Retinal pigment epithelial cell (primary cell): Measurements from ENCODE around the gene PAFAH1B1.

Experiments used
- DNase-seq: peaks from one replicate; pipeline ENCODE4 v3.0.0-alpha.2; 2010; ENCODE audit warnings: low read depth
- H3K4me3 ChIP-seq: 2 replicates; pipeline ENCODE4 v1.5.1; 2011; ENCODE audit warnings: mild to moderate bottlenecking, low read length, control low read depth, moderate library complexity
- TF ChIP-seq, protein P1 (sequence below): conservative IDR thresholded peaks from 2 replicates; pipeline ENCODE4 v1.5.1; 2011; ENCODE audit warnings: low read depth, low read length, control low read depth, inconsistent platforms

PAFAH1B1 gene

GRCh38 chr17:2713881-2714280, 120.4 kb downstream of the PAFAH1B1 start:
- TF ChIP-seq, protein P1, sequence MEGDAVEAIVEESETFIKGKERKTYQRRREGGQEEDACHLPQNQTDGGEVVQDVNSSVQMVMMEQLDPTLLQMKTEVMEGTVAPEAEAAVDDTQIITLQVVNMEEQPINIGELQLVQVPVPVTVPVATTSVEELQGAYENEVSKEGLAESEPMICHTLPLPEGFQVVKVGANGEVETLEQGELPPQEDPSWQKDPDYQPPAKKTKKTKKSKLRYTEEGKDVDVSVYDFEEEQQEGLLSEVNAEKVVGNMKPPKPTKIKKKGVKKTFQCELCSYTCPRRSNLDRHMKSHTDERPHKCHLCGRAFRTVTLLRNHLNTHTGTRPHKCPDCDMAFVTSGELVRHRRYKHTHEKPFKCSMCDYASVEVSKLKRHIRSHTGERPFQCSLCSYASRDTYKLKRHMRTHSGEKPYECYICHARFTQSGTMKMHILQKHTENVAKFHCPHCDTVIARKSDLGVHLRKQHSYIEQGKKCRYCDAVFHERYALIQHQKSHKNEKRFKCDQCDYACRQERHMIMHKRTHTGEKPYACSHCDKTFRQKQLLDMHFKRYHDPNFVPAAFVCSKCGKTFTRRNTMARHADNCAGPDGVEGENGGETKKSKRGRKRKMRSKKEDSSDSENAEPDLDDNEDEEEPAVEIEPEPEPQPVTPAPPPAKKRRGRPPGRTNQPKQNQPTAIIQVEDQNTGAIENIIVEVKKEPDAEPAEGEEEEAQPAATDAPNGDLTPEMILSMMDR: no peak
- no peak overlapping the region for H3K4me3 ChIP-seq
- DNase-seq: no peak

- TF ChIP-seq, protein P1: no peak
- DNase-seq: no peak
- H3K4me3 ChIP-seq: no peak overlapping the region
Observed at GRCh38 chr17:2716649-2717048, 123.2 kb downstream of the PAFAH1B1 start.

DNA sequence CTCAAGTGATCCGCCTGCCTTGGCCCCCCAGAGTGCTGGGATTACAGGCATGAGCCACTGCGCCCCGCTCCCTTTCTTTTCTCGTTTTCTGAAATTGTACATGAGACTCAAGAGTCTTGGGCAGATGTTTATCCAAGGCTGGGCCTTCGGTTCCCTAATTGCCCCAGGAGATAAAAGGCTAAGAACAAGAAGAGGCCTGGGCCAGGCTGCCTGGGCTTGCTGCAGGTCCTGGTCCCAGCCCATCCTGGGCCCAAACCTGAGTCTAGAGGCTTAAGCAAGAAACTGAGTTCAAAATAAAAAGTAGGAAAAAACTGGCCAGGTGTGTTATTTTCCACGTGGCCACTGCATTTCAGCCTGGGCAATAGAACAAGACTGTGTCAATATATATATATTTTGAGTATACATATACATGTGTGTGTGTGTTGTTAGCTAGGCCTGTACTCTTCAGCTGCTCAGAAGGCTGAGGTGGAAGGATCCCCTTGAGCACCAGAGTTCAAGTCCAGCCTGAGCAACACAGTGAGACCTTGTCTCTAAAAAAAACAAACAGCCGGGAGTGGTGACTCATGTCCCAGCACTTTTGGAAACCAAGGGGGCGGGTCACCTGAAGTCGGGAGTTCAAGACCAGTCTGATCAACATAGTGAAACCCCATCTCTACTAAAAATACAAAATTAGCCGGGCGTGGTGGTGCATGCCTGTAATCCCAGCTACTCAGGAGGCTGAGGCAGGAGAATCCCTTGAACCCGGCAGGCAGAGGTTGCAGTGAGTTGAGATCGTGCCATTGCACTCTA, 124.9 kb downstream of the PAFAH1B1 start:
- no peak for DNase-seq
- TF ChIP-seq, protein P1: no peak

DNA sequence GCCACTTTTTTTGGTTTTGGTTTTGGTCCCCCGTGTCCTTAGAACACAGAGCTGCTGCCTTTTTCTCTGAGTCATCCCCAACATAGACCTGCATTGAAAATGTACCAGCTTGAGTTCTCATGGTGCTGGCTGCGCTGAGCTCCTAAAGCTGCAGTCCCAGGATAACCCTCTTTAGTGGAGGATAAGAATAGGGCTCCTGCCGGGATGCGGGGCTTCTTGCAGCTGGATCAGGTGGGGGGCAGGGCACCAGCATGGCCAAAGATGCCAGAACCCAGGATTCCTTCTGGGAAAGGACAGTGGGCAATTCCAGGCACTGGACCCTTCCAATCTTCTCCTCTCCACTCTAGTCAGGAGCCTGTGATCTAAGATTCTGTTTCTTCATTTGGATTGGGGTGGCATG, 126.4 kb downstream of the PAFAH1B1 start:
- no peak overlapping the region for H3K4me3 ChIP-seq
- TF ChIP-seq, protein P1: no peak
- no peak for DNase-seq

More for the DNA sequence above, 124.9 kb downstream of the PAFAH1B1 start:
- no peak overlapping the region for H3K4me3 ChIP-seq

- no peak for DNase-seq
- TF ChIP-seq, protein P1: no peak
- H3K4me3 ChIP-seq: no peak overlapping the region
Observed at GRCh38 chr17:2721603-2722002, 128.1 kb downstream of the PAFAH1B1 start.

DNA sequence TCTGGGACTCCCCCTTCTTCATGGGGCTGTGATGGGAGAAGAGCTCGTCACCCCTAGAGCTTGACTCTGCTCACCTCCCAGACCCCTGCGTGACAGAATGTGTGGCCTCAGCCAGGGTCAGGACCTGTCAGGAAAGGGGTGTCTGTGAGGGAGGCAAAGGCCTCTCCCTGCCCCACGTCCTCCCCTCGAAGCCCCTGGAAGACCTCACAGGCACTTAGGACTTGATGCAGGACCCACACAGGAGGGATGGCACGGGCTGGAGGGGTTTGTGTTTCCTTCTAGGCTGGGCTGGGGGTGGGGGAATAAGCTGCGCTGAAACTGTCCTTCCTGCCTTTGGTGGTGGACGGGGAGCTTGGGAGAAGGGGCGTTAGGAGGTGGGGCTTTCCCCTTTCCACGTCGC, 129.2 kb downstream of the PAFAH1B1 start:
- TF ChIP-seq, protein P1: no peak
- DNase-seq: no peak
- H3K4me3 ChIP-seq: no peak overlapping the region

- no peak for DNase-seq
- TF ChIP-seq, protein P1: no peak
- no peak overlapping the region for H3K4me3 ChIP-seq
Observed at GRCh38 chr17:2723505-2723996, 130.1 kb downstream of the PAFAH1B1 start.
